ENCODE results near the gene ING5. TPM values are rescaled to one million over a fixed set of nuclear protein-coding genes. Genes with fewer than 3 reads are reported as not detected.

The ING5 gene
- total and polyA plus RNA-seq, 10 donors = 18.2 to 51.1 (median 35.5) TPM

DNA sequence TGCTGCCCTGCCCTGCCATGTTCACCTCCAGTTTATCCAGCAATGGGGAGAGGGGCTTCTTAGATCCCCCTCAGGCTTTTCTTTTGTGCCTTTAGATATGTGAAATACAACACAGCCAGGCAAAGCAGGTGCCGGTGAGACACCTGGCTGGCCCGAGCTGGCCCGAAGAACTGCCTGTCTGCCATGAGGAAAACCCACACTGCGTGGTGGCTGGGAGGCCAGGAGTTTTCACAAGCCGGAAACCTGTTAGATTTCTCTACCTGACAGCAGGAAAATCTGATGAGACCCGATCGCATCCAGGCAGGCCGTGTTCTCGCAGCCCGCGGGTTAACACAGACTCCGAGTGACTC is 69.1 kb downstream of the ING5 start:
- Histone ChIP-seq H3K9me3 (no peaks in the 10 kb centered on the region), H3K27me3 (replicated peaks in 1 of 7) (peaks cover 0 to 39% (median 12%) of the 10 kb centered on the region in 7 donors), H3K4me1 (peaks cover 0 to 34% (median 12%) of the 10 kb centered on the region in 6 donors), H3K27ac (no peak overlapping the region), H3K36me3 (peaks cover 0 to 11% (median 0%) of the 10 kb centered on the region in 6 donors), H3K4me3 (no peak overlapping the region)
- no peak for TF ChIP-seq POLR2A (IDR thresholded peaks at IDR 0.05)
- TF ChIP-seq, protein P1, sequence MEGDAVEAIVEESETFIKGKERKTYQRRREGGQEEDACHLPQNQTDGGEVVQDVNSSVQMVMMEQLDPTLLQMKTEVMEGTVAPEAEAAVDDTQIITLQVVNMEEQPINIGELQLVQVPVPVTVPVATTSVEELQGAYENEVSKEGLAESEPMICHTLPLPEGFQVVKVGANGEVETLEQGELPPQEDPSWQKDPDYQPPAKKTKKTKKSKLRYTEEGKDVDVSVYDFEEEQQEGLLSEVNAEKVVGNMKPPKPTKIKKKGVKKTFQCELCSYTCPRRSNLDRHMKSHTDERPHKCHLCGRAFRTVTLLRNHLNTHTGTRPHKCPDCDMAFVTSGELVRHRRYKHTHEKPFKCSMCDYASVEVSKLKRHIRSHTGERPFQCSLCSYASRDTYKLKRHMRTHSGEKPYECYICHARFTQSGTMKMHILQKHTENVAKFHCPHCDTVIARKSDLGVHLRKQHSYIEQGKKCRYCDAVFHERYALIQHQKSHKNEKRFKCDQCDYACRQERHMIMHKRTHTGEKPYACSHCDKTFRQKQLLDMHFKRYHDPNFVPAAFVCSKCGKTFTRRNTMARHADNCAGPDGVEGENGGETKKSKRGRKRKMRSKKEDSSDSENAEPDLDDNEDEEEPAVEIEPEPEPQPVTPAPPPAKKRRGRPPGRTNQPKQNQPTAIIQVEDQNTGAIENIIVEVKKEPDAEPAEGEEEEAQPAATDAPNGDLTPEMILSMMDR (IDR thresholded peaks at IDR 0.05 in 8 of 11, conservative IDR thresholded peaks at IDR 0.05 in 3 of 11) = no peak
- no peak for TF ChIP-seq POLR2AphosphoS5 (IDR thresholded peaks at IDR 0.05)
- intact Hi-C loops (cut with DNase I; ENCODE audit: low total_unique reads) = no loop called here
- no peak for DNase-seq
- WGBS, 5 donors = 84 to 97% (median 95%) methylated on average over 7 to 12 of the region's 12 CpGs

- Histone ChIP-seq H3K27me3 (replicated peaks in 1 of 7) (peaks cover 0 to 43% (median 12%) of the 10 kb centered on the region in 7 donors), H3K4me3 (peak overlapping the region in 1 of 8 donors; percentile 15), H3K4me1 (peaks cover 0 to 34% (median 12%) of the 10 kb centered on the region in 6 donors), H3K36me3 (peaks cover 0 to 11% (median 0%) of the 10 kb centered on the region in 6 donors), H3K9me3 (no peaks in the 10 kb centered on the region), H3K27ac (peak overlapping the region in 3 of 8 donors; percentile 11 to 32 (median 24))
- intact Hi-C loops (cut with DNase I; ENCODE audit: low total_unique reads) = no loop called here
- DNase-seq = peak; percentile 76
- WGBS, 5 donors = 65 to 74% (median 67%) methylated on average over 23 to 38 of the region's 38 CpGs
- TF ChIP-seq POLR2AphosphoS5 (IDR thresholded peaks at IDR 0.05) = peak in 2 of 3 donors; percentile 22 to 58
- TF ChIP-seq, protein P1 (IDR thresholded peaks at IDR 0.05 in 8 of 11, conservative IDR thresholded peaks at IDR 0.05 in 3 of 11) = no peak
- TF ChIP-seq POLR2A (IDR thresholded peaks at IDR 0.05) = no peak
Observed at GRCh38 chr2:241771286-241772062, 69.6 kb downstream of the ING5 start.

GRCh38 chr2:241772063-241772499 is 70.2 kb downstream of the ING5 start:
- 30 to 42% (median 34%) methylated on average over 9 of the region's 9 CpGs for WGBS, 5 donors
- Histone ChIP-seq H3K27me3 (replicated peaks in 1 of 7) (peaks cover 0 to 50% (median 12%) of the 10 kb centered on the region in 7 donors), H3K36me3 (peaks cover 0 to 11% (median 0%) of the 10 kb centered on the region in 6 donors), H3K4me3 (peak overlapping the region in 2 of 8 donors; percentile 5 to 15), H3K9me3 (no peaks in the 10 kb centered on the region), H3K27ac (peak overlapping the region in 3 of 8 donors; percentile 12 to 40 (median 25)), H3K4me1 (peaks cover 0 to 34% (median 12%) of the 10 kb centered on the region in 6 donors)
- intact Hi-C loops (cut with DNase I; ENCODE audit: low total_unique reads) = no loop called here
- DNase-seq = no peak
- TF ChIP-seq, protein P1 (IDR thresholded peaks at IDR 0.05 in 8 of 11, conservative IDR thresholded peaks at IDR 0.05 in 3 of 11) = no peak

Data from spleen (tissue), 11 donors.